ENCODE measurements around the gene ZSWIM4. TPM values are rescaled to one million over a fixed set of nuclear protein-coding genes. Genes with fewer than 3 reads are reported as not detected.
A peak's percentile ranks its signal among the peaks of the same experiment; 100 is the strongest.

The ZSWIM4 gene
- total RNA-seq, 6 donors from 2014 or later = 7.3 to 22.6 (median 10.1) TPM

DNA sequence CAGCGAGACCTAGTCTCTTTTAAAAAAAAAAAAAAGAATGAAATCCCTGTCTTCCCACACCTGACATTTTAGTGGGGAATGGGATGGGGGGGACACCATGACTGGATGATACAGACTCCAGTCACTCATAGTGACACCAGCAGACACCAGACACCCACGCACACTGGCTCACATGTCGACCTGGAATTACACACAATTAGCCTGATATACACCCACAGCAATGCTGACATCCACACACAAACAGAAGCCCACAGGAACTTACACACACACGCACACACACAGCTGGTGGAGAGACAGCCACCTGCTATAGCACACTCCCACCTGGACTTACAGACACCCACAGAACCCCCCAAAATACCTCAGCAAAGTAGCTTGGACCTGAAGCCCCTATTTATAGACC, 73.4 kb downstream of the ZSWIM4 start:
- no peak for ATAC-seq (ENCODE audit: low FRiP score in 2 of 2)
- H3K9me3 ChIP-seq = no peaks in the 10 kb centered on the region
- TF ChIP-seq, protein P1, sequence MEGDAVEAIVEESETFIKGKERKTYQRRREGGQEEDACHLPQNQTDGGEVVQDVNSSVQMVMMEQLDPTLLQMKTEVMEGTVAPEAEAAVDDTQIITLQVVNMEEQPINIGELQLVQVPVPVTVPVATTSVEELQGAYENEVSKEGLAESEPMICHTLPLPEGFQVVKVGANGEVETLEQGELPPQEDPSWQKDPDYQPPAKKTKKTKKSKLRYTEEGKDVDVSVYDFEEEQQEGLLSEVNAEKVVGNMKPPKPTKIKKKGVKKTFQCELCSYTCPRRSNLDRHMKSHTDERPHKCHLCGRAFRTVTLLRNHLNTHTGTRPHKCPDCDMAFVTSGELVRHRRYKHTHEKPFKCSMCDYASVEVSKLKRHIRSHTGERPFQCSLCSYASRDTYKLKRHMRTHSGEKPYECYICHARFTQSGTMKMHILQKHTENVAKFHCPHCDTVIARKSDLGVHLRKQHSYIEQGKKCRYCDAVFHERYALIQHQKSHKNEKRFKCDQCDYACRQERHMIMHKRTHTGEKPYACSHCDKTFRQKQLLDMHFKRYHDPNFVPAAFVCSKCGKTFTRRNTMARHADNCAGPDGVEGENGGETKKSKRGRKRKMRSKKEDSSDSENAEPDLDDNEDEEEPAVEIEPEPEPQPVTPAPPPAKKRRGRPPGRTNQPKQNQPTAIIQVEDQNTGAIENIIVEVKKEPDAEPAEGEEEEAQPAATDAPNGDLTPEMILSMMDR (IDR thresholded peaks at IDR 0.05) = no peak
- no peak for DNase-seq
- 78 to 80% methylated on average over 4 of the region's 4 CpGs for WGBS, 2 donors
- H3K4me1 ChIP-seq = peaks cover 26 to 40% (median 30%) of the 10 kb centered on the region in 4 donors
- peaks cover 0 to 13% (median 4%) of the 10 kb centered on the region in 4 donors for H3K27me3 ChIP-seq
- H3K36me3 ChIP-seq = no peaks in the 10 kb centered on the region
- no peak overlapping the region for H3K4me3 ChIP-seq
- no peak overlapping the region for H3K27ac ChIP-seq

DNA sequence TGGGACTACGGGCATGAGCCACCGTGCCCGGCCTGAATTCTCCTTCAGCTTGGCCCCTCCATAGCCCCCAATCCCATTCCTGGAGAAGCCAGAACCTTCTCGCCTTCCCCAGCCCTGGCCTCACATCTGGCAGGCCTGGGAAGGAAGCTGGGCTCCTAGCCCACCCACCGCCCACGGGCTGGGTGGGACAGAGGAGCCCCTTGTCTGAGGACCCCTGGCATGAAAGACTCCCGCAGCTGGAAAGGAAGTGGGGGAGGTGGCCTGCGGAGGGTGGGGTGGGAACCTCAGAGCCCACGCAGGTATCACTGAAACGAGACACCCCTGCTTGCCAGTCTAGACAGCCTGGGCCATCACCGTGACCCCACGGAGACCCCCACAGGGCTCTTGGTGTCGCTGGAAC, 74.0 kb downstream of the ZSWIM4 start:
- DNase-seq = peak in 1 of 2 donors; percentile 37
- no peak for ATAC-seq (ENCODE audit: low FRiP score in 2 of 2)
- Histone ChIP-seq H3K36me3 (no peaks in the 10 kb centered on the region), H3K27me3 (peaks cover 0 to 13% (median 4%) of the 10 kb centered on the region in 4 donors), H3K4me3 (no peak overlapping the region), H3K4me1 (peaks cover 22 to 34% (median 26%) of the 10 kb centered on the region in 4 donors), H3K27ac (no peak overlapping the region), H3K9me3 (no peaks in the 10 kb centered on the region)
- TF ChIP-seq POLR2AphosphoS5 (IDR thresholded peaks at IDR 0.05) = no peak
- WGBS, 2 donors = 85 to 94% methylated on average over 7 to 13 of the region's 13 CpGs

DNA sequence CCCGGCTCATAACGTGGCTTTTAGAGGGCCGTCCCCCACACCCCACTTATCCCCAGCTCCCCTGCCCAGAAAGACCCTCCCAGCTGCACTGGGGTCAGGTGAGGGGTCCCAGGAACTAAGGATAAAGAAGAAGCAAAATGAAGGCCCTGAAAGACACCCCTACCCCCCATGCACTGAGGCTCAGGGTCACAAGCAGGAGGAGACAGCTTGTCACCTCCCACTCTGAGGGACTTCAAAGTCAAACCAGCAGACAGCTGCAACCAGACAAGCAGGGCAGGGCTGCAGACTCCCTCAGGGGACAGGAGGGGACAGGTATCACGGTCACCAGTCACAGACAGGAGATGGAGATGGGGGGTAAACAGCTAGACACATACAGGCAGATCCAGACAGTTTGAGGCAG, 75.6 kb downstream of the ZSWIM4 start:
- TF ChIP-seq POLR2AphosphoS5 (IDR thresholded peaks at IDR 0.05) = no peak
- TF ChIP-seq POLR2A (IDR thresholded peaks at IDR 0.05) = no peak
- TF ChIP-seq EP300 (IDR thresholded peaks at IDR 0.05) = no peak
- TF ChIP-seq, protein P1 (IDR thresholded peaks at IDR 0.05) = no peak
- DNase-seq = no peak
- ATAC-seq (ENCODE audit: low FRiP score in 2 of 2) = no peak
- 91 to 95% methylated on average over 3 to 4 of the region's 4 CpGs for WGBS, 2 donors
- Histone ChIP-seq H3K4me1 (peaks cover 13 to 19% (median 17%) of the 10 kb centered on the region in 4 donors), H3K9me3 (no peaks in the 10 kb centered on the region), H3K36me3 (no peaks in the 10 kb centered on the region), H3K27ac (no peak overlapping the region), H3K27me3 (peaks cover 0 to 4% (median 2%) of the 10 kb centered on the region in 4 donors), H3K4me3 (no peak overlapping the region)

DNA sequence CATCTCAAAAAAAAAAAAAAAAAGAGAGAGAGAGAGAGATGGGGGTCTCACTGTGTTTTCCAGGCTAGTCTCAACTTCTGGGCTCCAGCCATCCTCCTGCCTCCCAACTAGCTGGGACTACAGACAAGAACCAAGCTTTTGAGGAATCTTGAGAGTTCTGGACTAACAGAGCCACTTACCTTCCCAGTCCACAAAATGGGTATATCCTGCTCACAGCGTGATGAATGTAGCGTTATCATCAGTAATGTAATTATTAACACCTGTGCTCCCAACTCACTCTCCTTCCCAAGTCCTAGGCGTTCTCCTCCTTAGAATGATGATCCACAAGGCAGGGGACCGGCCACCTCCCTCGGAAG, 77.1 kb downstream of the ZSWIM4 start:
- no peaks in the 10 kb centered on the region for H3K36me3 ChIP-seq
- TF ChIP-seq, protein P1 (IDR thresholded peaks at IDR 0.05) = no peak
- peaks cover 7 to 13% (median 10%) of the 10 kb centered on the region in 4 donors for H3K4me1 ChIP-seq
- H3K4me3 ChIP-seq = peak overlapping the region in 3 of 4 donors; percentile 41 to 53 (median 52)
- ATAC-seq (ENCODE audit: low FRiP score in 2 of 2) (no peak), DNase-seq (no peak)
- H3K9me3 ChIP-seq = no peaks in the 10 kb centered on the region
- no peak overlapping the region for H3K27ac ChIP-seq
- WGBS, 2 donors = 49 to 55% methylated on average over 5 of the region's 5 CpGs
- no peaks in the 10 kb centered on the region for H3K27me3 ChIP-seq

DNA sequence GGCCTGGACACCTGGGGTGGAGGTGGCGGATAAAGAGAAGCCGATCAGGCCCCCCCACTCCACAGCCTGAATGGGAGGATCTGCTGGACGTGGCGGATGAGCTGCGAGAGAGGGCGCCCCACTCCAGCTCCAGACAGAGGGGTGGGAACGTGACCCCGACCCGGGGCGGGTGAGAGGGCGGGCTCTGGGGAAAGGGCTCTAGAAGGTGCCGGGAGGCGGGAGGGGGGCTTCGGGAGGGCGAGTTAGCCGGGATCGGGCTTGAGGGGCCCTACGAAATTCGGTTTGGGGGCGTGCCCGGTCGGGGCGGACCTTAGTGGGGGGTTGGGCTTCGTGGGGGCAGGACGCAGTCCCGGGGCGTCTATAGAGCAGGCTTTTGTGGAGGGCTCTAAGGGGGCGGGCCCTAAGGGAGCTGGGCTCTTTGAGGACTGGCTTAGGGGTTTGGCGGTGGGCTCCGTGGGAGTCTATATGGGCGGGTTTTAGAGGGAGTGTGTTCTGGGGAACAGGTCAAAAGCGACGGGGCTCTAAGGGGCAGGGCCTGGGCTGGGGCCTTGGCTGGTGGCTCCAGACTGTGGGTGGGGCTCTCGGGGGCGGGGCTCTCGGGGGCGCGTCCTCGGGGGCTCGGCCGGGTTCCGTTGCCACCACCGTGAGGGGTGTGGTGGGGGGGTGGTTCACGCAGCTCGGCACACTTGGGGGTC, 77.6 kb downstream of the ZSWIM4 start:
- 10 to 16% methylated on average over 5 to 30 of the region's 45 CpGs for WGBS, 2 donors
- Histone ChIP-seq H3K4me3 (peak overlapping the region in 3 of 4 donors; percentile 41 to 53 (median 52)), H3K9me3 (no peaks in the 10 kb centered on the region), H3K36me3 (no peaks in the 10 kb centered on the region), H3K27me3 (no peaks in the 10 kb centered on the region), H3K4me1 (peaks cover 7 to 13% (median 10%) of the 10 kb centered on the region in 4 donors), H3K27ac (peak overlapping the region in 1 of 4 donors; percentile 42)
- TF ChIP-seq, protein P1 (IDR thresholded peaks at IDR 0.05) = peak in 1 of 6 experiments; percentile 10
- TF ChIP-seq POLR2A (IDR thresholded peaks at IDR 0.05) = no peak
- TF ChIP-seq POLR2AphosphoS5 (IDR thresholded peaks at IDR 0.05) = no peak
- ATAC-seq (ENCODE audit: low FRiP score in 2 of 2) (peak; percentile 47 to 73), DNase-seq (peak in 1 of 2 donors; percentile 87)

All from upper lobe of left lung (tissue), 6 donors.